ENCODE results near the gene OSBPL8.
"Not testable (repeated sequence)": the region's sequence is repeated elsewhere in the genome, so short reads cannot be mapped to it uniquely, and the experiment has no call there.

Gene OSBPL8

DNA sequence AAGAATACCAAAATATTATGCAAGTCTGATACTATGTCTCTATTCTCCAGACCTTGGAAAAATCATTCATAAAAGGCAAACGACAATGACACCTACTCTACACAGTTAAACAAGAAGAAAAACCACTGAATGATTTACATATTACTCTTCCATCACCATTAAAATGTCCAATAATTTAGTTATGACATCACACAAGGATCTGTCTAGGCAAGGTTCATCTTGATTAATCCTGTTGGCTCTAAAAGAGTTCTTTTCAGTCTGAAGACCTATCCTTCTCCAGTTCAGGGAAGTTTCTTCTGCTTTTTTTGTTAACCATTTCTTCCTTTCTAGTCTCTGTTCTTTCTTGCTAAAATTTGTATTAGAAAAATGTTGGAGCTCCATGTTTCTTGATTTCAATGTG is 64.0 kb downstream of the OSBPL8 start:
- no peak for DNase-seq (ENCODE audit: low read depth)
- TF ChIP-seq, protein P1, sequence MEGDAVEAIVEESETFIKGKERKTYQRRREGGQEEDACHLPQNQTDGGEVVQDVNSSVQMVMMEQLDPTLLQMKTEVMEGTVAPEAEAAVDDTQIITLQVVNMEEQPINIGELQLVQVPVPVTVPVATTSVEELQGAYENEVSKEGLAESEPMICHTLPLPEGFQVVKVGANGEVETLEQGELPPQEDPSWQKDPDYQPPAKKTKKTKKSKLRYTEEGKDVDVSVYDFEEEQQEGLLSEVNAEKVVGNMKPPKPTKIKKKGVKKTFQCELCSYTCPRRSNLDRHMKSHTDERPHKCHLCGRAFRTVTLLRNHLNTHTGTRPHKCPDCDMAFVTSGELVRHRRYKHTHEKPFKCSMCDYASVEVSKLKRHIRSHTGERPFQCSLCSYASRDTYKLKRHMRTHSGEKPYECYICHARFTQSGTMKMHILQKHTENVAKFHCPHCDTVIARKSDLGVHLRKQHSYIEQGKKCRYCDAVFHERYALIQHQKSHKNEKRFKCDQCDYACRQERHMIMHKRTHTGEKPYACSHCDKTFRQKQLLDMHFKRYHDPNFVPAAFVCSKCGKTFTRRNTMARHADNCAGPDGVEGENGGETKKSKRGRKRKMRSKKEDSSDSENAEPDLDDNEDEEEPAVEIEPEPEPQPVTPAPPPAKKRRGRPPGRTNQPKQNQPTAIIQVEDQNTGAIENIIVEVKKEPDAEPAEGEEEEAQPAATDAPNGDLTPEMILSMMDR (conservative IDR thresholded peaks at IDR 0.05; ENCODE audit: low read depth, low read length): no peak
- no peak overlapping the region for H3K4me3 ChIP-seq (ENCODE audit: low read length)

DNA sequence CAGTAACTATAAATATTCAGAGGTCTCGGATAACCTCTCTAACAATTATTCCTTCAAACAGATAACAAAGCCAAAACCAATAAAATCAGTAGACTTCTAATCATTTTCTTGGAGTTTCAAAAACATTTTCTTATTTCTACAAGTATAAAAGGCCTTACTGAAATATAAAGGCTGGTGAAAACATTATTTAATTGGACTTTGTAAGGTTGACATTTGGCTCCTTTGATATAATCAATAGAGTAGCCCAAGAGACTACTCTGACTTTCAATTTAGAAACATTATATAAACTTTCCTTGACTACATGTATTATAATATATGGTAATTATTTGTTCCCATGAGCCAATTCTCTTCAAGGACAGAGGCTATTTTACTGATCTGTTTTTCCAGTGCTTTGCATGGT is 68.3 kb downstream of the OSBPL8 start:
- TF ChIP-seq, protein P1 (conservative IDR thresholded peaks at IDR 0.05; ENCODE audit: low read depth, low read length): no peak
- DNase-seq (ENCODE audit: low read depth): no peak

DNA sequence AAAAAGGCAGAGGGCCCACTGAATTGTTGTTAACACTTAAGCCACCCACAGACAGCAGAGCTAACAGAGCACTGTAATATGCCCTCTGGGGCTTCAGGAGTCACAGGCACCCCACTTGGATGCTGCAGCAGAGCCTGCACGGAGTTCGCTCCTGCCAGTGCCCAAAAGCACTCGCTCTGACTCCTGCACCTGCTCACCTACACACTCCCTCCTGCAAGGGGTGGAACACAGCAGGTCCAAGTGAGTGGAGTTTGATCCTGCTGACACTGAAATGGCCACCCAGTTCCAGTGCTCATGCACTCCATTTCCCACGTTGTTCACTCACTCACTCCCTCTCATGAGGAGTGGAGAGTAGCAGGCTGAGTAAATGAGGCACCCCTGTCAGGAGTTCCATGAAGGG is 68.8 kb downstream of the OSBPL8 start:
- no peak for DNase-seq (ENCODE audit: low read depth)
- TF ChIP-seq, protein P1 (conservative IDR thresholded peaks at IDR 0.05; ENCODE audit: low read depth, low read length): no peak
- H3K4me3 ChIP-seq (ENCODE audit: low read length): no peak overlapping the region

More for the DNA sequence above, 68.3 kb downstream of the OSBPL8 start:
- no peak overlapping the region for H3K4me3 ChIP-seq (ENCODE audit: low read length)

DNA sequence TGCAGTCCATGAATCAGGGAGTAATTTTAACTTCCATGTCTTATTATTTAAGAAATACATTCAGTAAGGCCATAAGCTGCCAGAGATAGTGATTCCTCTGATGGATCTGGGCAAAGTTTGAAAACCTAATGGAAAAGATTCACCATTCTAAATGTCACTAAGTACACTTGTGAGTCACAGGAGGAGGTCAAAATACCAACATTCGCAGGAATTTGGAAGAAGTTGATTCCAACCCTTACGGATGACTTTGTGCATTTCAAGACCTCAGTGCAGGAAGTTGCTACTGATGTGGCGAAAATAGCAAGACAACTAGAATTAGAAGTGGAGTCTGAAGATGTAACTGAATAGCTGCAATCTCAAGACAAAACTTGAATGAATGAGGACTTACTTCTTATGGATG is 69.8 kb downstream of the OSBPL8 start:
- H3K4me3 ChIP-seq (ENCODE audit: low read length): no peak overlapping the region
- TF ChIP-seq, protein P1 (conservative IDR thresholded peaks at IDR 0.05; ENCODE audit: low read depth, low read length): no peak
- DNase-seq (ENCODE audit: low read depth): no peak

DNA sequence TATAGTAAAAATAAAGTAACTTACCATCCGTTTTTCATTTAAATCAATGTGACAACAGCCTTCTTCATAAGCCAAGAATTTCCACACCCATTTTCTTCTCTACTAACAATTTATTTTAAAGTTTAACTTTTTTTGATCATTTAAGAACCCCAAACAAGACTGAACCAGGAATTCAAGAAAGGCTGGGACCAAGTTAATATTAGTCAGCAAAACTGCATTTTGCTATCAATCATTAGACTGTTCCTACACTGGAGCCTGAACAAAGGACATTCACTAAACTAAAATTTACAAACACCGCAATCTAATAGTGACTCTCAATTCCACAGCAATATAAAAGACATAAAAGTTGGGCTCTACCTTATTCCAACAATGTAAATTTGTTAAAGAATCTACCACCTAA is 73.6 kb downstream of the OSBPL8 start:
- TF ChIP-seq, protein P1 (conservative IDR thresholded peaks at IDR 0.05; ENCODE audit: low read depth, low read length): no peak

DNA sequence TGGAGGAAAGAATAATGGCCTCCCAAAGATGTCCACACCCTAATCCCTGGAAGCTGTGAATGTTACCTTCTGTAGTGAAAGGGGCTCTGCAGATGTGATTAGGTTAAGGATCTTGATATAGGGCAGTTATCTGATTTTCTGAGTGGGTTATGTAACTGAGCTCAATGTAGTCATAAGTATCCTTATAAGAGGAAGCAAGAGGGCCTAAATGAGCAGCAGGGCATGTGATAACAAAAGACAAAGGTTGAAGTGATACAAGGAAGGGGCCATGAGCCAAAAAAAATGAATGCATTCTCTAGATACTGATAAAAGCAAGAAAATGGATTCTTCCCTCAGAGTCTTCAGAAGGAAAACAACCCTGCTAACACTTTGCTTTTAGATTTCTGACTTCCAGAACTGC is 78.8 kb downstream of the OSBPL8 start:
- H3K4me3 ChIP-seq (ENCODE audit: low read length): no peak overlapping the region
- TF ChIP-seq, protein P1 (conservative IDR thresholded peaks at IDR 0.05; ENCODE audit: low read depth, low read length): no peak
- DNase-seq (ENCODE audit: low read depth): no peak

More for the DNA sequence above, 73.6 kb downstream of the OSBPL8 start:
- no peak overlapping the region for H3K4me3 ChIP-seq (ENCODE audit: low read length)
- no peak for DNase-seq (ENCODE audit: low read depth)

DNA sequence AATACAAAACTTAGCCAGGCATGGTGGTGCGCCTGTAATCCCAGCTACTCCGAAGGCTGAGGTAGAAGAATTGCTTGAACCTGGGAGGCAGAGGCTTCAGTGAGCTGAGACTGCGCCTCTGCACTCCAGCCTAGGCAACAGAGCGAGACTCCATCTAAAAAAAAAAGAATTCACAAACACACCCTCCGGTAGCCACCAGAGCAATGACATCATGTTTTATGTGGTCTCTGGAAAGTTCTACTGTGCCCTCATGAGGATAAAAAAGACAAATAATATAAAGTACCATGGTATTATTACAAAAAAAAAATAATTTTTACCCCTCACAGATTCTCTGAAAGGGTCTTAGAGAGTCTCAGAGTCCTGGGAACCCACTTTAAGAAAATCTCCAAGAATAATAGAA is 81.5 kb downstream of the OSBPL8 start:
- no peak overlapping the region for H3K4me3 ChIP-seq (ENCODE audit: low read length)
- DNase-seq (ENCODE audit: low read depth): no peak
- TF ChIP-seq, protein P1 (conservative IDR thresholded peaks at IDR 0.05; ENCODE audit: low read depth, low read length): no peak

DNA sequence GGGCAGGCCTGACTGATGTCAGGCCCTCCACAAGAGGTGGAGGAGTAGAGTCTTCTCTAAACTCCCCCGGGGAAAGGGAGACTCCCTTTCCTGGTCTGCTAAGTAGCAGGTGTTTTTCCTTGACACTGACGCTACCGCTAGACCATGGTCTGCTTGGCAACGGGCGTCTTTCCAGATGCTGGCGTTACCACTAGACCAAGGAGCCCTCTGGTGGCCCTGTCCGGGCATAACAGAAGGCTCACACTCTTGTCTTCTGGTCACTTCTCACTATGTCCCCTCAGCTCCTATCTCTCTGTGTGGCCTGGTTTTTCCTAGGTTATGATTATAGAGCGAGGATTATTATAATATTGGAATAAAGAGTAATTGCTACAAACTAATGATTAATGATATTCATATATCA is 86.7 kb downstream of the OSBPL8 start:
- H3K4me3 ChIP-seq (ENCODE audit: low read length); DNase-seq (ENCODE audit: low read depth): not testable (repeated sequence)

Data from retinal pigment epithelial cell (primary cell).